Adrenal gland (tissue), 12 donors: ENCODE results near the gene KRTAP5-2. TPM values are rescaled to one million over a fixed set of nuclear protein-coding genes. Genes with fewer than 3 reads are reported as not detected.

ENCODE experiments used
- DNase-seq, 7 donors: peaks; one replicate each; pipeline ENCODE4 v3.0.0-alpha.2; 2019 to 2020
- H3K27ac ChIP-seq, 5 donors: fragments of 200-600 bp; sonication (generic) in 4 of 5; 1 replicate in 3 of 5; 2 replicates in 2 of 5; pipeline versions ENCODE4 v1.5.1 to v1.8.0; 2016 to 2020; ENCODE audit warnings: mild to moderate bottlenecking in 1 of 5
- H3K27me3 ChIP-seq: fragments of 200-600 bp; 2 replicates; pipeline ENCODE4 v1.8.0; 2021
- H3K36me3 ChIP-seq, 2 donors: fragments of 200-600 bp; replicated peaks in 1 of 2; 1 replicate in 1 of 2; 2 replicates in 1 of 2; pipeline versions ENCODE4 v1.5.1 to v1.8.0; 2018 to 2022
- H3K4me1 ChIP-seq, 2 donors: fragments of 200-600 bp; replicated peaks in 1 of 2; 1 replicate in 1 of 2; 2 replicates in 1 of 2; pipeline versions ENCODE4 v1.5.1 to v1.8.0; 2018 to 2021
- H3K4me3 ChIP-seq, 4 donors: fragments of 200-600 bp; sonication (generic) in 3 of 4; one replicate each; pipeline ENCODE4 v1.5.1; 2016 to 2018
- H3K9me3 ChIP-seq, 3 donors: fragments of 200-600 bp; sonication (generic) in 1 of 3; replicated peaks in 1 of 3; 1 replicate in 2 of 3; 2 replicates in 1 of 3; pipeline versions ENCODE4 v1.5.1 to v1.8.0; 2016 to 2021
- POLR2A ChIP-seq, 2 donors: fragments of 450-650 bp; IDR thresholded peaks; one replicate each; pipeline ENCODE4 v1.6.1; 2017; ENCODE audit warnings: antibody characterized with exemption in 2 of 2, mild to moderate bottlenecking in 2 of 2, moderate library complexity in 1 of 2
- WGBS, 4 donors: extraction: QIAGEN DNeasy Blood & Tissue Kit in 2 of 4; methylation state at CpG; one replicate each; pipeline versions ENCODE4 v1.1.5 to v1.1.7; 2013 to 2017; 5-methylcytosine and 5-hydroxymethylcytosine counted together
- intact Hi-C, 2 donors: fragments of 100-400 bp; cut with DNase I; formaldehyde crosslinking; loops; one replicate each; pipeline versions ENCODE4 v1.14.1 to v1.15.0; 2022 to 2023
- polyA plus RNA-seq, 3 donors: library from polyadenylated mRNA; stranded (reverse); fragments of 200-250 nt in 2 of 3; fragments of 350-450 nt in 1 of 3; fragmentation: Illumina TruSeq in 1 of 3; extraction: RNeasy Lipid Tissue Mini Kit (QIAGEN cat#74804) in 1 of 3; gene quantifications; one replicate each; pipeline ENCODE4 v1.2.3, GENCODE V29; 2013 to 2014
- total RNA-seq, 9 donors: library from RNA; depleted of rRNA in 4 of 9; stranded (reverse); fragments of >200 nt in 4 of 9; fragments of 120-200 nt in 1 of 9; fragmentation: NEBNext Ultra II Directional in 1 of 9; extraction: Animal tissue kit (Norgen Biotek cat#: 25700) in 1 of 9; gene quantifications; one replicate each; pipeline versions ENCODE4 v1.1.0 to v1.2.4, GENCODE V29; 2013 to 2023
- TF ChIP-seq, protein P1 (sequence below), 6 experiments: fragments of 450-650 bp in 4 of 6; fragments of 200-600 bp in 2 of 6; sonication (generic) in 1 of 6; IDR thresholded peaks; 1 replicate in 5 of 6; 2 replicates in 1 of 6; pipeline versions ENCODE4 v1.5.1 to v1.8.0; 2016 to 2021; ENCODE audit warnings: antibody characterized with exemption in 6 of 6, mild to moderate bottlenecking in 2 of 6, moderate library complexity in 1 of 6
- donor health status: healthy with polysubstance abuse.
- donor health status: Bipolar disorder and iron deficiency.
- donor health status: DM: yes; HTN: yes; CAD: no.
- donor health status: DM: no; HTN: no; CAD: no.
- donor health status: DM: no; HTN: no; CAD: no.
- donor health status: DM: yes; HTN: yes; CAD: no.

KRTAP5-2 gene
- total and polyA plus RNA-seq, 12 donors: not detected

GRCh38 chr11:1573903-1574237 lies 24.2 kb downstream of the KRTAP5-2 start:
- no peaks in the 10 kb centered on the region for H3K36me3 ChIP-seq
- intact Hi-C loops: loop anchor here (2.0 kb wide), 1 partner anchor 27 kb away; no protein-coding TSS in a partner anchor
- H3K27ac ChIP-seq: peak overlapping the region in 1 of 5 donors; percentile 75
- WGBS, 4 donors: 14 to 27% methylated on average over 7 of the region's 7 CpGs; no CpG with 5 or more reads in 2 of the 4 donors
- DNase-seq: peak in 2 of 7 donors; percentile 44 to 76
- TF ChIP-seq, protein P1, sequence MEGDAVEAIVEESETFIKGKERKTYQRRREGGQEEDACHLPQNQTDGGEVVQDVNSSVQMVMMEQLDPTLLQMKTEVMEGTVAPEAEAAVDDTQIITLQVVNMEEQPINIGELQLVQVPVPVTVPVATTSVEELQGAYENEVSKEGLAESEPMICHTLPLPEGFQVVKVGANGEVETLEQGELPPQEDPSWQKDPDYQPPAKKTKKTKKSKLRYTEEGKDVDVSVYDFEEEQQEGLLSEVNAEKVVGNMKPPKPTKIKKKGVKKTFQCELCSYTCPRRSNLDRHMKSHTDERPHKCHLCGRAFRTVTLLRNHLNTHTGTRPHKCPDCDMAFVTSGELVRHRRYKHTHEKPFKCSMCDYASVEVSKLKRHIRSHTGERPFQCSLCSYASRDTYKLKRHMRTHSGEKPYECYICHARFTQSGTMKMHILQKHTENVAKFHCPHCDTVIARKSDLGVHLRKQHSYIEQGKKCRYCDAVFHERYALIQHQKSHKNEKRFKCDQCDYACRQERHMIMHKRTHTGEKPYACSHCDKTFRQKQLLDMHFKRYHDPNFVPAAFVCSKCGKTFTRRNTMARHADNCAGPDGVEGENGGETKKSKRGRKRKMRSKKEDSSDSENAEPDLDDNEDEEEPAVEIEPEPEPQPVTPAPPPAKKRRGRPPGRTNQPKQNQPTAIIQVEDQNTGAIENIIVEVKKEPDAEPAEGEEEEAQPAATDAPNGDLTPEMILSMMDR (IDR thresholded peaks at IDR 0.05): no peak
- no peak for TF ChIP-seq POLR2A (IDR thresholded peaks at IDR 0.05)
- H3K27me3 ChIP-seq: peaks cover 18% of the 10 kb centered on the region
- peaks cover 0 to 5% of the 10 kb centered on the region in 2 donors for H3K4me1 ChIP-seq
- no peaks in the 10 kb centered on the region for H3K9me3 ChIP-seq
- no peak overlapping the region for H3K4me3 ChIP-seq

DNA sequence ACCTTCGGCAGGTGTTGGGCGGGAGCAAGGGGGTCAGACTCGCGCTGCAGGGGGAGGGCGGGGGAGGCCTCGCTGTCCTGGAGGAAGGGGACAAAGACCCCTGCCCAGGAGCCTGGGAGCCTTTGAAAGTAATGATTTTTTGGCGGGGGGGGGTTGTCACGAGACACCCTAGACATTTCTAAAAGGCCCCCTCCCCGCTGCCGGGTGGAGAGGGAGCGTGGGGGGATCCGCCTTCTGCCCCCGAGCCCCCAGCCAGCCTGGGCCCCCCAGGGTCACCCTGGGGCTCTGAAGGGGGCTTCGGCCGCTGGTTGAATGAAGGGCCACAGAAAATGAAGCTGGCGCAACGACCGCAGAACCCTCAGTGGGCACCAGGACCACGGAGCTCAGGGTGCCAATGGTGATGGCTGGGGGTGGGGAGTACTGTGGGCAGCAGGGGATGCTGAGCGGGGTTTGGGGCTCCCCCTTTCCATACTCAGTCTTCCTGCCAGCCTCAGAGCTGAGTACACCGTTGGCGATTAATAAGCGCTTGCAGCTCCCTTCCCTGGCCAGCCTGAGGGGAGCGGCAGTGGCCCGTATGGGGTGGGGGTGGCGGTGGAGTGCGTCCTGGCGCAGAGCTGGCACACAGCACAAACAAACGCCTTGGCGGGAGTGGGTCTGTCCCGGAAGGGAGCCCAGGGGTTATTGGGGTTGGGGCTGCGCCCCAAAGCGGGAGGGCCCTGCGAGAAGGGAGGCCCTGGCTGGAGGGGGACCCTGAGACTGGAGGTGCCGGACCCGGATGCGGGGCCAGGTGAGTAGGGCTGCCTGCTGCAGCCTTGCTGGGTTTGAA lies 24.8 kb downstream of the KRTAP5-2 start:
- Histone ChIP-seq H3K27ac (peak overlapping the region in 1 of 5 donors; percentile 75), H3K27me3 (peaks cover 18% of the 10 kb centered on the region), H3K4me3 (peak overlapping the region in 1 of 4 donors; percentile 52), H3K9me3 (no peaks in the 10 kb centered on the region), H3K36me3 (no peaks in the 10 kb centered on the region), H3K4me1 (peaks cover 0 to 5% of the 10 kb centered on the region in 2 donors)
- peak in 3 of 7 donors; percentile 13 to 62 (median 42) for DNase-seq
- TF ChIP-seq, protein P1 (IDR thresholded peaks at IDR 0.05): no peak
- no peak for TF ChIP-seq POLR2A (IDR thresholded peaks at IDR 0.05)
- WGBS, 4 donors: 6 to 11% (median 7%) methylated on average over 11 to 36 of the region's 37 CpGs
- intact Hi-C loops: no loop called here

DNA sequence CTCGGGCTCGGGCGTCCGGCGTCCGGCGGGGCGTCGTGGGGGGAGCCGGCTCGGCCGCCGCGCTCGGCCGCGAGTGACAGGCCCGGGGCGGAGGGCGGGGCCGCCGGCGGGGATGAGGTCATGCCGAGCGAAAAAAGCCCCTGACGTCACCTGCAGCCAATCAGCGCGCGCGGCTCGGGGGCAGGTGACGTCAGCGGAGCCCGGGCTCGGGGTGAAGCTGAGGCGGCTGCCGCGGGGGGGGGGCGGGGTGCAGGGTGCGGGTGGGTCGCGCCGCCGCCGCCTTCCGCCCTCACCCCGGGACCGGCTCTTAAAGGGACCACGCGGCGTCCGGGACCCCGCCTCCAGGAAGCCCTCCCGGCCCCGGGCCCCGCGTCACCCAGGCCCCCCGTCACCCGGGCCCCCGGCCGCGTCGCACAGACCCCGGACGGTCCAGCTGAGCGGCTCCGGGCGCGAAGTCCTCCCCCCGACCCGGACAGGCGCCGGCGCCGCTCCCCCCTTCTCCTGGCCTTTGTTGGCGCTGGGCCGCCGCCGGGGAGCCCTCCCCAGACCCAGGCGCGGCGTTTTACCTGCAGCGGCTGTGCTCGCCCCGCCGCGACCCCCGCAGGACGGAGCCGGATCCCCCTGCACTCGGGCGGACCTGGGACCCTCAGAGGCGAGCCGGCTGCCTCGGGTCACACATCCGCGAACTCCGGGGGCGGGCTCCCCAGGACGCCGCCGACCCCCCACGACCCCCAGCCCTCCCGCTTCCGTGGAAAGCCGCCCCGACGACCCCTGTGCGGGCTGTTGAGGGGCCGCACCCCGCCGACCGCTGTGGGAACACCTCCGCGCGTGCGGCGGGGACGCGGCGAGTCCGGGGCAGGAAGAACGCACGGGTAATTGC lies 25.7 kb downstream of the KRTAP5-2 start, which contains the start of gene DUSP8:
Gene DUSP8, minus strand, starts transcription at position 75 of the 880 bp plus-strand sequence. CDS start 6,445 bp downstream, outside the sequence.
- TF ChIP-seq, protein P1 (IDR thresholded peaks at IDR 0.05): no peak
- peak in 1 of 2 donors; percentile 35 for TF ChIP-seq POLR2A (IDR thresholded peaks at IDR 0.05)
- peak; percentile 80 to 94 (median 89) for DNase-seq
- H3K9me3 ChIP-seq: no peaks in the 10 kb centered on the region
- H3K36me3 ChIP-seq: no peaks in the 10 kb centered on the region
- intact Hi-C loops: no loop called here
- H3K4me1 ChIP-seq: peaks cover 0 to 5% of the 10 kb centered on the region in 2 donors
- WGBS, 4 donors: 1 to 2% methylated on average over 96 to 121 of the region's 124 CpGs; no CpG with 5 or more reads in 2 of the 4 donors
- peaks cover 18% of the 10 kb centered on the region for H3K27me3 ChIP-seq
- H3K27ac ChIP-seq: peak within 1 kb of the TSS in 2 of 5 donors; percentile 45 to 75
- peak within 1 kb of the TSS in 1 of 4 donors; percentile 60 for H3K4me3 ChIP-seq

GRCh38 chr11:1571760-1572196 lies 26.3 kb downstream of the KRTAP5-2 start:
- H3K27me3 ChIP-seq: peaks cover 18% of the 10 kb centered on the region
- peak overlapping the region in 2 of 5 donors; percentile 29 to 74 for H3K27ac ChIP-seq
- intact Hi-C loops: no loop called here
- peaks cover 0 to 5% of the 10 kb centered on the region in 2 donors for H3K4me1 ChIP-seq
- TF ChIP-seq POLR2A (IDR thresholded peaks at IDR 0.05): no peak
- TF ChIP-seq, protein P1 (IDR thresholded peaks at IDR 0.05): no peak
- DNase-seq: no peak
- H3K36me3 ChIP-seq: no peaks in the 10 kb centered on the region
- no peaks in the 10 kb centered on the region for H3K9me3 ChIP-seq
- H3K4me3 ChIP-seq: peak overlapping the region in 1 of 4 donors; percentile 60
- 1% methylated on average over 67 to 89 of the region's 91 CpGs; no CpG with 5 or more reads in 2 of the 4 donors for WGBS, 4 donors
